ENCODE results near the gene SHB. TPM values are rescaled to one million over a fixed set of nuclear protein-coding genes. Genes with fewer than 3 reads are reported as not detected.

Gene SHB
- total and polyA plus RNA-seq, 2 donors (not counting 1 experiment from before 2014, with no cell fraction given) = 9.9 to 13.9 TPM

DNA sequence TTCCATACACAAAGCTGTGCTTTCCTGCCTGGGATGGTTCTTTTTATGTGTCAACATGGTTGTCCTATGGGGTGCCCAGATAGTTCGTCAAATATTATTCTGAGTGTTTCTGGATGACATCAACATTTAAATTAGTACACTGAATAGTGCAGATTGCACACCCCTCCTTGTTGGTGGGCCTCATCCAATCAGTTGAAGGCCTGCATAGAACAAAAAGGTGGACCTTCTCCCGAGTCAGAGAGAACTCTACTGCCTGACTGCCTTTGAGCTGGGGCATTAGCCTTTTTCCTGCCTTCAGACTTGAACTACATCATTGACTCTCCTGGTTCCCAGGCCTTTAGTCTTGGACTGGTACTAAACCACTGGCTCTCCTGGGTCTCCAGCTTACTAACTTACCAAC lies 80.4 kb downstream of the SHB start:
- DNase-seq (ENCODE audit: low read depth in 2 of 2) = no peak
- TF ChIP-seq, protein P1, sequence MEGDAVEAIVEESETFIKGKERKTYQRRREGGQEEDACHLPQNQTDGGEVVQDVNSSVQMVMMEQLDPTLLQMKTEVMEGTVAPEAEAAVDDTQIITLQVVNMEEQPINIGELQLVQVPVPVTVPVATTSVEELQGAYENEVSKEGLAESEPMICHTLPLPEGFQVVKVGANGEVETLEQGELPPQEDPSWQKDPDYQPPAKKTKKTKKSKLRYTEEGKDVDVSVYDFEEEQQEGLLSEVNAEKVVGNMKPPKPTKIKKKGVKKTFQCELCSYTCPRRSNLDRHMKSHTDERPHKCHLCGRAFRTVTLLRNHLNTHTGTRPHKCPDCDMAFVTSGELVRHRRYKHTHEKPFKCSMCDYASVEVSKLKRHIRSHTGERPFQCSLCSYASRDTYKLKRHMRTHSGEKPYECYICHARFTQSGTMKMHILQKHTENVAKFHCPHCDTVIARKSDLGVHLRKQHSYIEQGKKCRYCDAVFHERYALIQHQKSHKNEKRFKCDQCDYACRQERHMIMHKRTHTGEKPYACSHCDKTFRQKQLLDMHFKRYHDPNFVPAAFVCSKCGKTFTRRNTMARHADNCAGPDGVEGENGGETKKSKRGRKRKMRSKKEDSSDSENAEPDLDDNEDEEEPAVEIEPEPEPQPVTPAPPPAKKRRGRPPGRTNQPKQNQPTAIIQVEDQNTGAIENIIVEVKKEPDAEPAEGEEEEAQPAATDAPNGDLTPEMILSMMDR (conservative IDR thresholded peaks at IDR 0.05 in 1 of 2, IDR thresholded peaks at IDR 0.05 in 1 of 2; ENCODE audit: low read depth in 1 of 2, low read length in 2 of 2) = no peak
- TF ChIP-seq EZH2 (IDR thresholded peaks at IDR 0.05; ENCODE audit: low read length, missing control alignments) = no peak
- Histone ChIP-seq H2AFZ (ENCODE audit: low read length) (no peak overlapping the region), H3K27ac (ENCODE audit: insufficient read depth, low read length) (no peak overlapping the region), H3K4me2 (ENCODE audit: extremely low read depth, insufficient read depth, low read length) (no peak overlapping the region), H3K4me3 (replicated peaks in 1 of 4; ENCODE audit: control extremely low read depth in 1 of 4, insufficient read depth in 1 of 4, low read depth in 3 of 4, low read length in 4 of 4) (no peak overlapping the region), H3K9me3 (ENCODE audit: control insufficient read depth, insufficient read depth, low read depth, low read length) (no peaks in the 10 kb centered on the region), H3K4me1 (ENCODE audit: control insufficient read depth, extremely low read depth, insufficient read depth, low read length) (peaks cover 8% of the 10 kb centered on the region), H3K79me2 (ENCODE audit: control insufficient read depth, insufficient read depth, low read length) (peaks cover 46% of the 10 kb centered on the region), H3K9ac (ENCODE audit: insufficient read depth, low read length) (no peak overlapping the region), H3K36me3 (ENCODE audit: control insufficient read depth, insufficient read depth, low read length) (peaks cover 2% of the 10 kb centered on the region), H3K27me3 (ENCODE audit: control insufficient read depth, insufficient read depth, low read length) (no peaks in the 10 kb centered on the region), H4K20me1 (ENCODE audit: control insufficient read depth, extremely low read depth, insufficient read depth, low read length) (no peaks in the 10 kb centered on the region)

DNA sequence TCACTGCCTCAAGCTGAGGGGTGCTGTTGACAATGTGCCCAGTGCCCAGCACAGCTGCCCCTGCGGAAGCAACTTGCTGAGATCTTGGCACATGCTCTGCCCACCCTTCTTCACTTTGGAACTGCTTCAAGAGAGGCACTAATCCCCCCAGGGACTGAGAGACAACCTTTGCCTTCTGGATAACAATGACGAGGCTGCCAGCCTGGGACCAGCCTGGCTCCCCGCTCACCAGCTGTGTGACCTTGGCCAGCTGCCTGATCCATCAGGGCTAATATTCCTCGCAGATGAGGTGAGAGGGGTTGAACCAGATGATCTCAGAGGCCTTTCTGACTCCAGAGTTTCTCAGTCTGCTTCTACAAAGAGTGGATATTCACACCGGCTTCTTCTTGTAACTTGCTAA lies 81.0 kb downstream of the SHB start:
- Histone ChIP-seq H4K20me1 (ENCODE audit: control insufficient read depth, extremely low read depth, insufficient read depth, low read length) (no peaks in the 10 kb centered on the region), H3K4me3 (replicated peaks in 1 of 4; ENCODE audit: control extremely low read depth in 1 of 4, insufficient read depth in 1 of 4, low read depth in 3 of 4, low read length in 4 of 4) (no peak overlapping the region), H3K4me1 (ENCODE audit: control insufficient read depth, extremely low read depth, insufficient read depth, low read length) (peaks cover 8% of the 10 kb centered on the region), H3K27me3 (ENCODE audit: control insufficient read depth, insufficient read depth, low read length) (no peaks in the 10 kb centered on the region), H2AFZ (ENCODE audit: low read length) (no peak overlapping the region), H3K9ac (ENCODE audit: insufficient read depth, low read length) (no peak overlapping the region), H3K27ac (ENCODE audit: insufficient read depth, low read length) (no peak overlapping the region), H3K79me2 (ENCODE audit: control insufficient read depth, insufficient read depth, low read length) (peaks cover 50% of the 10 kb centered on the region), H3K36me3 (ENCODE audit: control insufficient read depth, insufficient read depth, low read length) (peaks cover 2% of the 10 kb centered on the region), H3K9me3 (ENCODE audit: control insufficient read depth, insufficient read depth, low read depth, low read length) (no peaks in the 10 kb centered on the region), H3K4me2 (ENCODE audit: extremely low read depth, insufficient read depth, low read length) (no peak overlapping the region)
- TF ChIP-seq EZH2 (IDR thresholded peaks at IDR 0.05; ENCODE audit: low read length, missing control alignments) = no peak
- TF ChIP-seq, protein P1 (conservative IDR thresholded peaks at IDR 0.05 in 1 of 2, IDR thresholded peaks at IDR 0.05 in 1 of 2; ENCODE audit: low read depth in 1 of 2, low read length in 2 of 2) = no peak
- no peak for DNase-seq (ENCODE audit: low read depth in 2 of 2)

DNA sequence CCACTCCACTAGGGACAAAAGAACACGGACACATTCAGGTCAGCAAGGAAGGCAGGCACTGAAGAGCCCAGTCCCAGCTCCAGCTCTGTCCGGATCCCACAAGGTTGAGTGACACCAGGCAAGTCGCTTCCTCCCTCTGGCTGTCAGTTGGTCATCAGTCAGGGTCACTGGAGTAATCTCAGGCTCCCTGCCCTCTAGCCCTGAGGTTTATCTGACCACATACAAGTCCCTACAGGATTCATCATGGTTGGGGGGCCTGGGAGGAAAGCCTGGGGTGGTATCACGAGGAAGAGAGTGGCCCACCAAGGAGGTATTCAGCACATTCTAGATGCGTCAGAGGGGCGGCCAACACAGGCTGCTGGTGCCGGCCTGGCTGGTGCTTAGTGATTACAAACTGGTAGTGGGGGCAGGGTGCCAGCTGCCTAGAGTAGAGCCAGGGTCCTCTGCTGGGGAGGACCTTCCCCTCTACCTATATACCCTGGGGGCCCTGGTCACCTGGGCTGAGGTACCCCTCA lies 81.5 kb downstream of the SHB start:
- H3K79me2 ChIP-seq (ENCODE audit: control insufficient read depth, insufficient read depth, low read length) = peaks cover 47% of the 10 kb centered on the region
- DNase-seq (ENCODE audit: low read depth in 2 of 2) = no peak

More for the DNA sequence above, 81.5 kb downstream of the SHB start:
- TF ChIP-seq, protein P1 (conservative IDR thresholded peaks at IDR 0.05 in 1 of 2, IDR thresholded peaks at IDR 0.05 in 1 of 2; ENCODE audit: low read depth in 1 of 2, low read length in 2 of 2) = no peak
- TF ChIP-seq EZH2 (IDR thresholded peaks at IDR 0.05; ENCODE audit: low read length, missing control alignments) = no peak
- Histone ChIP-seq H2AFZ (ENCODE audit: low read length) (no peak overlapping the region), H3K27ac (ENCODE audit: insufficient read depth, low read length) (no peak overlapping the region), H4K20me1 (ENCODE audit: control insufficient read depth, extremely low read depth, insufficient read depth, low read length) (no peaks in the 10 kb centered on the region), H3K4me1 (ENCODE audit: control insufficient read depth, extremely low read depth, insufficient read depth, low read length) (peaks cover 8% of the 10 kb centered on the region), H3K4me3 (replicated peaks in 1 of 4; ENCODE audit: control extremely low read depth in 1 of 4, insufficient read depth in 1 of 4, low read depth in 3 of 4, low read length in 4 of 4) (no peak overlapping the region), H3K9me3 (ENCODE audit: control insufficient read depth, insufficient read depth, low read depth, low read length) (no peaks in the 10 kb centered on the region), H3K4me2 (ENCODE audit: extremely low read depth, insufficient read depth, low read length) (no peak overlapping the region), H3K36me3 (ENCODE audit: control insufficient read depth, insufficient read depth, low read length) (peaks cover 2% of the 10 kb centered on the region), H3K9ac (ENCODE audit: insufficient read depth, low read length) (no peak overlapping the region), H3K27me3 (ENCODE audit: control insufficient read depth, insufficient read depth, low read length) (no peaks in the 10 kb centered on the region)
